DMS53 treated with DMSO at 0.1 percent for 48 hours (cell line): ENCODE results near the gene BEAN1.

ENCODE experiments used
- DNase-seq: peaks from one replicate; lab custom pipeline; 2025; ENCODE audit not compliant: unreplicated experiment; lab: John Stamatoyannopoulos, UW

Gene BEAN1

DNA sequence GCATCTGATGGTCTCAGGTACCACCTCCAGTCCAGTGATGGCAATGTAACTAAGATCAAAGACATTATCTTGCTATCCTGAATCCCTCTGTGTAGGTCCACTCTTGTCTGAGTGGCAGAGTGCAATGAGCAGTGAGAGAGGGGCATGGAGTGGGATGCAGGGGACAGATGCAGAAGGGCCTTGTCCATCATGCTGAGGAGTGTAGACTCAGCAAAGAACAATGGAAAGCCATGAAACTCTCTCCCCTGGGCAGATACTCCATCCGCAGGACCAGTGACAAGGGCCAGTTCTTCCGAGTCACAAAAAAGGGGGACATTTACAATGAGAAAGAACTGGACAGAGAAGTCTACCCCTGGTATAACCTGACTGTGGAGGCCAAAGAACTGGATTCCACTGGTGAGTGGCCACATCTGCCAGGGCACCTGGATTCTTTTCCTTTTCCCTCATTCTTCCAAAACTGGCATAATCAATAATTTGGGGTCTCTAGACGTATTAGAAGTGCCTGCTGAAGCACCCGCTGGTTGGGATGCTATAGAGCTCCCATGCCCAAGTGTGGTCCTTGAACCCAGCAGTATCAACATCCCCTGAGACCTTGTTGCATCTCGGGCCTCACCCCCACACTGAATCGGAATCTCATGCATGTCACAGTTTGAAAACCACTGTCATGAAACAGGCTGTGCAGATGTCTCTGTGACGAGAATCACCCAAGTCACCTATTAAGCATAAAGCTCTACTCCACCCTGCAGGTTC, 31.1 kb upstream of the BEAN1 start:
- DNase-seq = no peak

DNA sequence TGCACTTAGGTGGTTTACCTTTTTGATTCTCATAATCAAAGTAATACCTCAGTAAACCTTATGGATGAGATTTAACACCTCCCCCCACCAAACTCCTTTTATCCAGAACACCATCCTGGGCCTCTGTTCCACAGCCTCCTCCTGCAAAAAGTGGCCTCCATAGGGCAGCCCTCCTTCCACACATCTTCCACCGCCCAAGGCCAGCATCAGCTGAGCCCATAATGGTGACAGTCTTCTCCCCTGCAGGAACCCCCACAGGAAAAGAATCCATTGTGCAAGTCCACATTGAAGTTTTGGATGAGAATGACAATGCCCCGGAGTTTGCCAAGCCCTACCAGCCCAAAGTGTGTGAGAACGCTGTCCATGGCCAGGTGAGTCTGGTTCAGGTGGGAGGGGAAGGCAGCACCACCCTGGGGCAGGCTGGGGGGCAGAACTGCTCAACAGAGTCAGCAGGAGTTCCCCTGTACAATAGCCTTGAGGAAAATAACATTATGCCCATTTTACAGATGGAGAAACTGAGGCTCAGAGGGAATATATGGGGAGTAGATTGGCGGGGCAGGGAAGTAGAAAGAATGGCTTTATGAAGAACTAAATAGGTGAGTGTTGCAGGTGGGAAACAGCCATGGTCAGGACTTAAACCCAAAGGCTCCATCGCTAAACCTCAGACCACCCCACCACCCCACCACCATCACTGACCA, 29.2 kb upstream of the BEAN1 start:
- no peak for DNase-seq

DNA sequence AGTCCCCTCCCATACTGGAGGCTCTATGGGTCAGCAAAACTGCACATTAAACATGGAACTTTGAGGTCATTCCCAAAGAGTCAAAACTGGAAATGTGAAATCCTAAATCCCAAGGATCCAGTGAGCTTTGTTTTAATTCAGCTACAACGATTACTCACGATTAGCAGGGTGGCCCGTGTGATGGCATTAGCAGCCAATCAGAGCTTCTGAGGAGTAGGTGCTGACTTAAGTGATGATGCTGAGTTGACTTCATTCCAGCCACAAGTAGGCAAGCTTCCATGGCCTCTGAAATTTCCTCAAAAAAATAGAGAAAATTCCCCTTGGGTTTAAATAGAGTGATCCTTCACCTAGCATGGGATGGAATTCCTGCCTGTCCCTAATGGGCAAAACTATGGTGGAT, 28.1 kb upstream of the BEAN1 start:
- no peak for DNase-seq

DNA sequence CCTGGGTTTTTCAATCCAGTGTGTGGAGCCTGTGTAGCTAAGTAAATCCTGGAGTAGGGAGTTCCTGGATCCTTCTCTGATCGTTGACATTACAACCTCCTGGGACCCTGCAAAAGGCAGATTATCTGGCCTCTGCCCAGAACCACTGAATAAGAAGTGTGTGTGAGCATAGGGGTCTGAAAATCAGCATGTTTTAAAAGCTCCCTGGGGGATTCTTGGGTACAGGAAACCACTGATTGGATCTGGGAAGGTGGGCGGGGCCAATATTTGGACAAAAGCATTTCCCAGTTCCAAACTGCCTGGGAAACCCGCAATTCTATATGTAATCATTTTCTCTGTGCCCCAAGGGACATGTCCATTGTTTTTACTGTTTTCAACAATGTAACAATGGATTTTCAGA, 27.2 kb upstream of the BEAN1 start:
- no peak for DNase-seq

DNA sequence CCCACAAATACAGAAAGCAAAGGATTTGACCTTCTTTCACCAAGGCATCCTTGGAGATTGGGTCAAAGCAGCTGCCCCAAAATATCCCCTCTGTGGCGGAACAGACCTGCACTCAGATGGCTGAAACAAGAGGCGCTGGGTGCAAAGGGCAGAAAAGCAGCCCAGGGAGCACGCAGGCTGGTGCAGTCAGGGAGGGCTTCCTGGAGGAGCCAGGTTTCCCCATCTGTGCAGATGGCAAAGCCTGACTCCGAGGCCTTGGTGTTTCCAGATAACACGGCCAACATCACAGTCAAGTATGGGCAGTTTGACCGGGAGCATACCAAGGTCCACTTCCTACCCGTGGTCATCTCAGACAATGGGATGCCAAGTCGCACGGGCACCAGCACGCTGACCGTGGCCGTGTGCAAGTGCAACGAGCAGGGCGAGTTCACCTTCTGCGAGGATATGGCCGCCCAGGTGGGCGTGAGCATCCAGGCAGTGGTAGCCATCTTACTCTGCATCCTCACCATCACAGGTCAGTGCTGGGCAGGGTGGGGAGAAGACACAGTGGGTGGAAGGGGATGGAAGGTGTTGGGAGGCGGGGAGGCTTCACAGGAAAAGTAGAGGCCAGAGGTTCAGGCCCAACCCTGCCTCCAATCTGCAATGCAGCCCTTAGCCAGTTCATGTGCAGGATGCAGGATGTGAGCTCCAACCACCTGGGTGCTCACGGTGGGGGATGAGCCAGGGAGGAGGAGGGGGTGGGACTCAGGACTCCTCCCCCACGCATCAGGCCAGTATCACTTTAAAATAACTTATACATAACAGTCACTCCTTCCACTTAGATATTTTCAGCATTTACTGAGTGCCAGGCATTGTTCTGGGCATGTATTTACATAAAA, 26.4 kb upstream of the BEAN1 start:
- DNase-seq = no peak

DNA sequence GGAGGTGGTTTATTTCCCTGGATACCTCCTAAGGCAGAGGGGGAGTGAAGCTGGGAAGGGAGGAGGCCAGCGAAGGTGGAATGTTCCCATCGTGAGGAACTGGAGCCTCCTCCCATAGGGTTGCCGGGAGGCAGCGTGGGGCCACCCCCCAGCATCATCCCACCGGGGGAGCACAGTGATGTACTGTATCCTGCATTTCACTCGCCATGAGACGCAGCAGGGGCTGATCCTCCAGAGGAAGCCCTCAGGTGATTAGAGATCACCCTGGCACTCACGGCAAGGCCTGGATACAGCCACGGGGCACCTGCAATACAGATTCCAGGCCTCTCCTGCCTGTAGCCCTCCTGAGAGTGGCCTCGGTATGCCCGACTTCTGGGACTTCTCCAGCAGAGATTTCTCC, 25.5 kb upstream of the BEAN1 start:
- DNase-seq = no peak

DNA sequence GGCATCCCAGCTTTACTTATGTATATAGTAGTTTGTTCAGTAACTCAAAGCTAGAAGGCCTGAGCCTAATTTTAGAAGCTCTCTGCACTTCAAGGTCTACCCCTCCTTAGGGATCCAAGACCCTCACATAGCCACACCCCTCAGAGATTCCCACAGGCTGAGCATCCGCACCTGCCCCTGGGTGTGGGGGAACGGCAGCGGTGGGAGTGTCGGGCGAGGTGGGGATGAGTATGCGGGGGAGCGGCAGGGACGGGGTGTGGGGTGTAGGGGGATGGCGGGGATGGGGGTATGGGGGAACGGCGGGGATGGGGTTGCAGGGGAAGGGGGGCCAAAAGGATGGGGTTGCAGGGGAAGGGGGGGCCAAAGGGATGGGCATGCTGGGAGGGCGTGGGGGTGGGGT, 24.9 kb upstream of the BEAN1 start:
- DNase-seq = no peak

DNA sequence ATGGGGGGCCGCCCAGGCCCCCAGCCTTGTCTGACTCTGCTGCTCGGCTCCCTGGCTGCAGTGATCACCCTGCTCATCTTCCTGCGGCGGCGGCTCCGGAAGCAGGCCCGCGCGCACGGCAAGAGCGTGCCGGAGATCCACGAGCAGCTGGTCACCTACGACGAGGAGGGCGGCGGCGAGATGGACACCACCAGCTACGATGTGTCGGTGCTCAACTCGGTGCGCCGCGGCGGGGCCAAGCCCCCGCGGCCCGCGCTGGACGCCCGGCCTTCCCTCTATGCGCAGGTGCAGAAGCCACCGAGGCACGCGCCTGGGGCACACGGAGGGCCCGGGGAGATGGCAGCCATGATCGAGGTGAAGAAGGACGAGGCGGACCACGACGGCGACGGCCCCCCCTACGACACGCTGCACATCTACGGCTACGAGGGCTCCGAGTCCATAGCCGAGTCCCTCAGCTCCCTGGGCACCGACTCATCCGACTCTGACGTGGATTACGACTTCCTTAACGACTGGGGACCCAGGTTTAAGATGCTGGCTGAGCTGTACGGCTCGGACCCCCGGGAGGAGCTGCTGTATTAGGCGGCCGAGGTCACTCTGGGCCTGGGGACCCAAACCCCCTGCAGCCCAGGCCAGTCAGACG, 24.4 kb upstream of the BEAN1 start:
- no peak for DNase-seq

DNA sequence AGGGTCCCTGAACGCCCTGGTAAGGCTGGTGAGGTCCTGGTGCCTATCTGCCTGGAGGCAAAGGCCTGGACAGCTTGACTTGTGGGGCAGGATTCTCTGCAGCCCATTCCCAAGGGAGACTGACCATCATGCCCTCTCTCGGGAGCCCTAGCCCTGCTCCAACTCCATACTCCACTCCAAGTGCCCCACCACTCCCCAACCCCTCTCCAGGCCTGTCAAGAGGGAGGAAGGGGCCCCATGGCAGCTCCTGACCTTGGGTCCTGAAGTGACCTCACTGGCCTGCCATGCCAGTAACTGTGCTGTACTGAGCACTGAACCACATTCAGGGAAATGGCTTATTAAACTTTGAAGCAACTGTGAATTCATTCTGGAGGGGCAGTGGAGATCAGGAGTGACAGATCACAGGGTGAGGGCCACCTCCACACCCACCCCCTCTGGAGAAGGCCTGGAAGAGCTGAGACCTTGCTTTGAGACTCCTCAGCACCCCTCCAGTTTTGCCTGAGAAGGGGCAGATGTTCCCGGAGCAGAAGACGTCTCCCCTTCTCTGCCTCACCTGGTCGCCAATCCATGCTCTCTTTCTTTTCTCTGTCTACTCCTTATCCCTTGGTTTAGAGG, 23.5 kb upstream of the BEAN1 start:
- no peak for DNase-seq

DNA sequence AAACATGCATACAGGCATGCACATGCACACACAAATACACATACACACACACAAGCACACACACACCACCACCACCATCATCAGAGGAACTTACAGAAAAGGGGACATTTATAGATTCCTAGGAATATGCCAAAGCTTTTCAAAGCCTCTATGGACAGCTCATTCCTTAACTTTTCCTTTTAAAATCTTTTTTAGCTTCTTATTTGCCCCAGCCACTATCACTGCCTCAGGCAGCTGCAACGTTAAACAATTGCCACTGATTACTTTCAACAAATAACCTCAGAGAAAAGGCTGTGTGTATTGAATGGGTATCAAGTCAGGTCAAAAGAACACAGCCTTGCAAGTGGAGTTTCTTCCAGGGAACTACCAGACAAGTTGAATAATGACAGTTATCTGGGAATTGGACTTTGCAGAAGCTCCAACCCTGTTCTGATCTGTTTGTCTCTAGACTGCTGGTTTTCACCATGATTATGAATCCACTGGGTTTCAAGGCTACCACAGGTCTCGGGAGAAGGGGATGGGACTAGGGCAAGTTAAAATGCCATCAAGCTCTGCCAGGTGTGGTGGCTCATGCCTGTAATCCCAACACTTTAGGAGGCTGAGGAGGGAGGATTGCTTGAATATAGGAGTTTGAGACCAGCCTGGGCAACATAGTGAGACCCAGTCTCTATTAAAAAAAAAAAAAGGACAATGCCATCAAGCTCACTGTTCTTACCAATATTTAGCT, 21.9 kb upstream of the BEAN1 start:
- no peak for DNase-seq

DNA sequence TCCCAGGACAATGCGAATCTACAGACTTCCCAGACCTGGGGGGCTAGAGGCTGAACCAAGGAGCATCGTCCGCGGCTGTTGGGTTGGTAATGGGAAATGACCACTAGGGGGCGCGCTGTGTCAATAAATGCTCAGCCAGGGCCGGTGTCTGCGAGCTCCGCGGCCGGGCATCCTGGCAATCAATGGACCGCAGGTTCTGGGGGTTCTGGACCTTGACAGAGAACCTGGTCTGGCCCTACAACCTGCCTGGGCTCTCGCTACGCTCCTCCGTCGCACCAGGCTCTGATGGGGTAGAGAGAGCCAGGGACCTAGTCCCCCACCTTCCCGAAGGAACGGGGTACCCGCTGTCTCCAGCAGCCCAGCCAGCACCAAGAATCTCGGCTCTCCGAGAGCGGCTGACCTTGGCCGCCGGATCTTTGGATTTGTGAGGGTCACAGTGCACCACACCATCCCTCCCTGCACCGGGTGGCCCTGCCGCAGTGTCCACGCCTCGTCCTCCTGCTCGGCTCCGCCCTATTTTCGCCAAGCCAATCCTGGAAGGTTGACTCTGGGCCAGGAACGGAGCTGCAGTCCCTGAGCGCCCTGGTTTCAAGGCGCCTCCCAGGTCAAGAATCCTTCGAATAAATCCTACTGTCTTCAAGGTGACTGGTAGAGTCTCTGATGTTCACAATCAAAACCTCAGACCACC, 20.4 kb upstream of the BEAN1 start:
- peak; percentile 48 for DNase-seq

DNA sequence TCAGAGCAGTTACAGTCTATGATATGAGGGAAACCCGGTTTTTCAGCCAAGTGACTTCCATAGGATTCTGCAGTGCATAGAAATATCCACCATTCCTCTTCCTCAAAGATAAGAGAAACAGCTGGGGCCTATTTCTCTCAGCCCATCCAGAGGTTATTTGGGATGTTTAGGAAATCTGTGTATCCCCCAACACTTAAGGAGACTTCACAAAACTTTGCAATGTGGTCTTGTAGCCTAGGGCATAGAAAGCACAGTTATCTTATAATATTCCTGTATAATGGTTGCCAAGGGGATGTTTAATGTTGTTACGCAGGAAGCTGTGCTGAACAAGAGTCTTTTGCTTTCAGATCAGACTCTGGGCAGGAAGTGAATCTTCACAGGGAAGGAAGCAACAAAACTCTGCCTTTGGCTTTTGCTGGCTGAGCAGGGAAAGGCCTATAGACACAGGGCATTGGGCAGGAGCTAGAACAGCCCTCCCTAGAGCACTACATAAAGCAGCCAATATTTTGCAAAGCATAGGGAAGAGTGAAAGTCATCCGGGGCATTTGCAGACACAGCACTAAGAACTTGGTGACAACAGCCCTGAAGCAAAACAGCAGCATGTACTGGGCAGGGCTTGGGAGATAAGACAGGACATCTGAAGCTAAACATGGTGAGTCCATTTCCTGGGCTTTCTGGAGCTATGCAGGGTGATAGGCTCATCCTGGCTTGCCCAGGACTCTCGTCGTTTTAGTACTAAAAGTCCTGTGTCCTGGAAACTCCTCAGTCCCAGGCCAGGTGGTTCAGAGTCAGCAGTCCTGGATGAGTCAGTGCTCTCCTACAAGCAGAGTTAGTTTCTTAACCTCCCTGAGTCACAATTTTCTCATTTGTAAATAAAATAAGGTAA, 18.7 kb upstream of the BEAN1 start:
- peak; percentile 48 for DNase-seq

DNA sequence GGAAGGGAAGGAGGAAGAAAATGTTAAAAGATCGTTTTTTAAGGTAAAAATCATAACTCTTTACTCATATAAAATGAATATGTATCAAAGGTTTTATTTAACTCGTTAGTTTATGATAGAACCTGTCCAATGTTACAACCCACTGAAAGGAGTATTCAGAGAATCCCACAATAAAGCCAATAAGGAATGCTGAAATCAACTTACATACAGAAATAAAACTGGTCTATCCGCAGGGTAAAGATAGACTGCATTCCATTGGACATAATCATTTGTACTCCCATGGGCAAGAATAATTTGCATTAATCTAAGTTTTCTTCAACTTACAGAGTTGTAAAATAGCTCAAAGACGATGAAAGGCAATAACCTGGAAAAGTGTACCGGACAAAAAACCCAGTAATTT, 17.9 kb upstream of the BEAN1 start:
- DNase-seq = no peak

DNA sequence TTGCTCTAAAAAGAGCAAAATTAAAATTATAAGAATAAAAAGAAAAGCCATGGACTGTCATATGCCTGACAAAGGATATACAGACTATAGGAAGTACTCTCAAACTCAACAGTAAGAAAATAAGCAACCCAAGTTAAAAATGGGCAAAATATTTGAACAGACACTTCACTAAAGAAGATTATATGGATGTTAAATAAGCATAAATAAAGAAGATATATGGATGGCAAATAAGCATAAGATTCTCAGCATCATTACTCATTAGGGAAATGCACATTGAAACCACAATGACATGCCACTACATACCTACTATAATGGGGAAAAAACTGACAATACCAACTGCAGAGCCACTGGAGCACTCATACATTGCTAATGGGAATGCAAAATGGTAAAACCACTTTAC, 14.9 kb upstream of the BEAN1 start:
- no peak for DNase-seq

DNA sequence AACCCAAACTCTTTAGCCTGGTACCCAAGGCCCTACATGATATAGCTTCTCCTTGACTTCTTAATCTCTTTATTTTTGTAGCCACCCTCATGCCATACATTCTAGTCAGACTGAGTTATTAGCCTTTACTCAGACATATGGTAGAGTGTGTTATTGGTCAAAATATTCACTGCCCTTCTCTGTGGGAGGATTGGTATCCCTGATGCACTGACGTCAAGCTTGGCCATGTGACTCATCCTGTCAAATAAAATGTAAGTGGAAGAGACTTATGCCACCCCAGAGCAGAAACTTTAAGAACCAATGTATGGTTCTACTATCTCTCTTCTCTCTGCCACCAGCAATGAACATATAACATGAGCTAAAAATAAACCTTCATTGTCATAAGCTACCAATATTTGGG, 12.2 kb upstream of the BEAN1 start:
- DNase-seq = no peak

DNA sequence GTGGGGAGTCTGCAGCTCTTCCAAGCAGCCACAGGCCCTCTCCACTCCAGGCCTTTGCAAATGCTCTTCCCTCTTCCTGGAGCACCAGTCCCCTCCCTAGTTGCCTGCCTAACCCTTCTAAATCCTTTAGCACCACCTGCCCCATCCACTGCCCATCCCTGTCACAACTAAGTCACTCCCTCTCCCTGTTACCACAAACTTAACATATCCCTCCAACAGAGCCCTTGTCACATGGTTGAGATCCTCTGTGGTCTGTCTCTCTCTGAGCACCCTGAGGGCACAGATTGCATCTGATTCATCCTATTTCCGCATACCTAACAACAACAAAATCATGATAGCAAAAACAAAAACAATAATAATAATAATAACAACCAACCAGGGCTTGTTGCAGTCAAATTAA, 11.0 kb upstream of the BEAN1 start:
- no peak for DNase-seq

DNA sequence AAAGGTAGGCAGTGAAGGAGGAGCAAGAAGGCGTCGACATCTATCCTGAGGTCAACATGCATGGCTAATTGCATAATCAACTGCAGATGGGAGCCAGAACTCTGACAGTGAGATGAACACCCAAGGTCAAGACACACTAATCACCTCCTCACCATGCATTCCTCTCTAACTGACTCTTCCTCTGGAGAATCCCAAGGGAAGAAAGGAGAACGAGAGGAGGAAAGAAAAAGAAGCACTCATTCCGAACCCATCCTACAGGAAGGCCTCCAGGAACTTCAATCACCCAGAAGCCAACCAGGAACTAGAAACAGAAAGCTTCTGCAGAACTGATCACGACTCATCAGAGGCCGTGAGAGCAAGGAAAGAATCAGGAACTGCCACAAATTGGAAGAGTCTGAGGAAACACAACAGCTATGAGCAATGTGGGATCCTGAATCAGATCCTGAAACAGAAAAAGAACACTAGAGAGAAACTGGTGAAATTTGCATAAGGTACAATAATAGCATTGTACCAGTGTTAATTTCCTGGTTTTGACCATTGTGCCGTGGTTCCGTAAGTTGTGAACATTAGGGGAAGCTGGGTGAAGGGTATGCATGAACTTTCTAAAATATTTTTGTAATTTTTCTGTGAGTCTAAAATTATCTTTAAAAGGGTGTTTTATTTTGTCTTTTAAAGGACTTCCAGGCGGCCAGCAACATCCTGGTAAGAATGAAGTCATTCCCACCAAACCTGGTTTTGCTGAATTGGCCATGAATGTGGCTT, 10.0 kb upstream of the BEAN1 start:
- DNase-seq = no peak
